GM19395 (cell line): ENCODE data around the gene SYNPR.

Experiments
- ATAC-seq: cut with Tn5 transposase; IDR thresholded peaks from one replicate; pipeline ENCODE4 v1.9.1; 2021; ENCODE audit warnings: mild to moderate bottlenecking, moderate library complexity; ENCODE audit not compliant: unreplicated experiment

SYNPR gene

GRCh38 chr3:63303238-63303637 lies 25.1 kb downstream of the SYNPR start:
- no peak for ATAC-seq

DNA sequence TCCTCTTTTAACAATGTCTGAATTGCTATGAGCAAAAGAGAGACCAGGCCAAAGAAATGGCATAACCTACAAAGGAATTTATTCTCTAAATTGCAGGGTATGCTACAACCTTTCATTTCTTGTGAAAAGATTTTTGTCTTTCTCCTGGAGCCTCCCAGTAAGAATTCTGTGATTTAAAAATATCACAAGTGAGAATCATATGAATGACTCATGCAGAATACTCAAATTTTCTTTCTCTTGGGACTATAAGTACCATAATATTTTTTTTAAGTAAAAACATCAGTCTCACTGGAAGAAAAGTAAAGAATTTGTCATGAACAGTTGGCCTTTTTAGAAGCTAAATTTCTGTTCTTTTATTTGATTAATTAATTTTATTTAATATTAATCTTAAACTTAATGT lies 26.3 kb downstream of the SYNPR start:
- ATAC-seq: no peak

GRCh38 chr3:63308072-63308471 lies 30.0 kb downstream of the SYNPR start:
- ATAC-seq: no peak

GRCh38 chr3:63309768-63310167 lies 31.7 kb downstream of the SYNPR start:
- ATAC-seq: no peak

- ATAC-seq: no peak
Measured at GRCh38 chr3:63323766-63324165, 45.7 kb downstream of the SYNPR start.

GRCh38 chr3:63324621-63325020 lies 46.5 kb downstream of the SYNPR start:
- no peak for ATAC-seq

DNA sequence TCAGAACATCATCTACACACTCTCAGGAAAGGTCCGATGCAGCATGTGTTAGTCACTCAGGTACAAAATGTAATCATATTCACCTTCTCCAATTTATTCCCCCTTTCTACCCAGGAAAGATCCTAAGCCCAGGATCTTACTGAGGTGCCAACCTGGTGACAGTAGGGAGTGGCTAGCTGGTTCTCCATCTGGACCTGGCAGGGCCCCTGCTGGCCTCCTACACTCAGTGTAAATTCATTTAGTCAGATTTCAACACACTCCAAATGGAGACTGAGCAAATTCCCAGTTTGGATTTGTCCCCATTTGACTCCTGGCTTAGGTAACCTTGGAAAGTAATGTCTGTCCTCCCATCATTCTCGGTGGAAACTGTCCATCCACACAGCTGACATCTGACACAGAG lies 47.3 kb downstream of the SYNPR start:
- no peak for ATAC-seq

DNA sequence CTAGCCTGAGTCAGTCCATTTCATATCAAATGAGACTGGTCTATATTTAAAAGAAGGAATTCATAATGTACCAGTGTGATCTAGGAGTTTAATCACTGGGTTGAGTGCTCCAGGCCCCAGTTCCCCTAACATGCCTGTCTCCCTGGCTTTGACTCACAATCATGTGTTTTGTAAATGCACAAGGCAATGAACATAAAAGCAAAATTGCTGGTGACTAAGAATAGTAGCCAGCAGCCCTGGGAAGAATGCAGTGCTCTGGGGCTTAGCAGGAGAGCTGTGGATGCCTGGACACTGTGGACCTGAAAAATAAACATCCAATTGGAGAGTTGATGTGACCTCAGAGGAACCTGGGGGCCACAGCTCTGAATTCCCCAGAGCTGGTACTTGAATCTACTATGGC lies 50.3 kb downstream of the SYNPR start:
- no peak for ATAC-seq

DNA sequence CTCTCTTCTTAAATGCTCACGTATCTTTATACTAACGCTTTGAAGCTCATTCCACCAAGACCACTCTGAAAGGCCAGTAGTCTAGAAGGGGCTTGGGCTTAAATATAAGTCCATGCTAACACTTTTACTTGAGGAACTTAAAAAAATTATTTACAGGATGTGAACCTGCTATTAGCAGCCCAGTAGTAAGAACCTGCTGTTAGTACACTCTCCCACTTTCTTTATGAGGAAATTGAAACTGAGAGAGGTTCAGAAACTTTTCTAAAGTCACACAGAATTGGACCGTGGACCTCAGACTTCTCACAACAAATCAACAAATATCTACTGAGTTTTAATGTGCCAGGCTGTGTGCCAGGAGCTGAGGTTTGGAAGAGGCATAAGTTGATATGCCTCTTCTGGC lies 53.4 kb downstream of the SYNPR start:
- no peak for ATAC-seq

DNA sequence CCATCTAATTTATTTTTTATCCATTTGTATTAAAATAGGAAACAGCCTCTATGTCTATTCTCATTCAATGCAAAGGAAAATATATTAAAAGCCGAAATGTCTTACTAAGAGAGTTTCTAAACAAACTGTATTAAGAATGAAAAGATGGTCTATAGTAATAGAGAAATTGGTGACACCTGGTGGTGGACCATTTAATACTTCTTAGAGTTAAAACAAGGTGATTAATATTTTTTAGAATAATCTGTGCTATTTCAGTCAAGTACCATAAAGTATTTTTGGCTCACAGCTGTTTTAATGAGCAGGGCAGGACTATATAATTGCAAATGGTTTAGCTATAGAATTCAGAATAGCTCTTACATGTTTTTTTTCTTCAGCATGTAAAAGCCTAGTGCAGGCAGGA lies 55.7 kb downstream of the SYNPR start:
- no peak for ATAC-seq

- ATAC-seq: no peak
Measured at GRCh38 chr3:63338351-63338750, 60.2 kb downstream of the SYNPR start.

- ATAC-seq: no peak
Measured at GRCh38 chr3:63343674-63344073, 65.6 kb downstream of the SYNPR start.

- ATAC-seq: no peak
Measured at GRCh38 chr3:63344661-63345060, 66.6 kb downstream of the SYNPR start.

- ATAC-seq: peak; percentile 76
Measured at GRCh38 chr3:63349583-63350573, 71.8 kb downstream of the SYNPR start.

DNA sequence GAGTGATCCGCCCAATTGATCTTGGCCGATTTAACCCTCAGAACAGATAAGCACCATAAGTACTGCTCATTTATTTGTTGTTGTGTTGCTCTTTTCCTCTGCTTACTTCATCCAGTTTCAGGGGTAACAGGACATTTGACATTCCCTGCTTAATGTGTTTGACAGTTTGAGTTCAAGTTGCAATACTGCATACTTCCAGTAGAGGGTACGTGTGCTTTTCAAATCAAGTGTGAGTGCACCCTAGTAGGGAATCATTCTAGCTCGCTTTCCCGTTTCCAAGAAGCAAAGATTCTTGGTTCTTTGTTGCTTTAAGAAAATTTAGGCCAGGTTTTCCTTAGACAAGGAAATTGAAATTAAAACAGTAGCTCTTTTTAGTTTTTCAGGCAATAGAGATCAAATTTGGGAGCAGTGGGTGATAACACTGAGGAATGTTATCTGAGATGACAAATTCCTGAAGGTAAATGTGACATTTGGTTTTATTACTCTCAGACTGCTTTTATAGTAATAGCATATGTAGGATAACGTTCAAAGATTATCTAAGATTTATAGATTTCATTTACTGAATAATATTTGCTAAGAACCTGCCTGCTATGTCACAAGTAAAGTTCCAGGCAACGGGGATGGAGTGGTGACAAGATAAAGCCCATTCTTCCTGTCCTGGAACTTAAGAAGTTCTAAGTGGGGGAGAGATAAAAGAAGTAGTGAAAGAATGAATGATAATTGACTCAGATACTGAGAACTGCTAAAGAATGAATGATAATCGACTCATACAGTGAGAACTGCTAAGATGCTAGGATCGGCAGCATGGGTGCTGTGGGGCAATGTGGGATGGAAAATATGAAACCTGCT lies 73.3 kb downstream of the SYNPR start:
- peak; percentile 84 for ATAC-seq

- ATAC-seq: no peak
Measured at GRCh38 chr3:63352008-63352279, 73.8 kb downstream of the SYNPR start.

DNA sequence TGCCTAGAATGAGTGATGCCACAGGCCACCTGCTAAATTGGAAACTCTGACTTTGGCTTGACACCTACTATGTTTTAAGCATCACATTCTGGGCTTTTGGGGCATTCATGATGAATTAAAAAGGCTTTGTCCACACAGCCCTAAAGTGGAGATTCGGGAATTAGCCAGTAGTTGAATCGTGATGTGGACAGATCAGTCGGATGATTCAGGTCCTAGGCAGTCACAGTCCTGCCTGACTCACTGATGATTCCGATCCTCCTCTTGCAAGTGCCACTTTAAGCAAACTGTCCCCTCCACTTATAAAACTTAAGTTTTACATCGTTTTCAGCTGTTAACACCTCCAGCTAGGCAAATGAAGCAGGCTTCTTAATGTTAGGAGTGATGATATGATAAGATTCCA lies 75.3 kb downstream of the SYNPR start:
- ATAC-seq: no peak

- ATAC-seq: no peak
Measured at GRCh38 chr3:63354160-63354559, 76.1 kb downstream of the SYNPR start.

DNA sequence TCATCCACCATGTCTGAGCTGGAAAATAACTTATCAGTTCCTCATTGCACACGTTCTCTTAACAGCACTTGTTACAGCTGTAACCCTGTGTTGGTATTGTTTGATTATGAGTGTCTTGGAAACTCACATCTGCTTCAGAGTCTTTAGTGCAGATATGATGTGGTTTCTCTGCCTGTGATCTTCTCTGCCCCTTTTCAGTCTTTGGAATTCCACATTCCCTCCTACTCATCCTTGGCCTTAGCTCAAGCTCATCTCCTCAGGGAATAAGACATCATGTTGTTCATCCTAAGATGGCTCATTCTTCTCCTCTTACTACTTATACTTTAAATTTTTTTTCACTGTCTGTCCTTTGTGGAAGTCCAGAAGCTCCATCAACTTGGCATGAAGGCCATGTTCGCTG lies 77.7 kb downstream of the SYNPR start:
- ATAC-seq: no peak

- ATAC-seq: no peak
Measured at GRCh38 chr3:63364495-63364894, 86.4 kb downstream of the SYNPR start.

GRCh38 chr3:63364910-63365309 lies 86.8 kb downstream of the SYNPR start:
- no peak for ATAC-seq

DNA sequence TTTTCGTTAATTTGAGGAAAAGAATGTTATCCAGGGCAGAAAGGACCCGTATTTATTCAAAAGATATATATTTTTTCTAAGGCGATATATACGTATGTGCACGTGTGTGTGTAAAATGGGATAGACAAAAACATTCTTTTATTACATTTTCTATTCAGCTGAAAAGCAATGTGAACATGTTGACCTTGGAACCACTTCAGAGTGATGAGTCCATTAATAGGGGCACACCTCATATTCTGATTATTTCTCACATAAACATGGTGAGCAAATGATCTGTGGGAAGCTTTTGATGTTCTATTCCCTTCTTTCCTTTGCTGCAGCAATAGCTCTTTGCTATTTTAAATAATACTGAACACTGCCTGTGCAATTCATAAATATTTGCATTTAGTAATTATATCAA lies 87.6 kb downstream of the SYNPR start:
- no peak for ATAC-seq
